ENCODE data around the gene GLIPR2. TPM values are rescaled to one million over a fixed set of nuclear protein-coding genes. Genes with fewer than 3 reads are reported as not detected.

GLIPR2 gene
- total and polyA plus RNA-seq, 9 donors, result 8.3 to 34.6 (median 16.0) TPM

DNA sequence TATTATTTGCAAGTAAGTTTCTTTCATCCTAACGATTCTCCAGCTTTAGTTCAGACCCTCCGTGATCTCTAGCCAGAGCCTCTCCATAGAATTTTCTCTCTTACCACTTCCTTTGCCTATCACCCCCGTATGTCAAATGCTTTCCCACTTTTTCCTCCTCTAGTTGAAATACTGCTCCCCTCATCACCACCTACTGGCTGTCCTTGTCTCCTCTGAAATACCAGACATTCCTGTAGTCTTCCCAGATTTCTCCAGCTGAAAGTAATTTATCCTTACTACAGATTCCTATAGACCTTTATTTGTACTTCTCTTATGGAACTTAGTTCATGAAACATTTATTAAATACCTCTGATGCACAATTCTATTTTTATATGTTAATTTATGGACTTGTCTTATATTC, 36.0 kb upstream of the GLIPR2 start:
- Histone ChIP-seq H3K9me3 (no peaks in the 10 kb centered on the region), H3K36me3 (no peaks in the 10 kb centered on the region), H3K4me1 (ENCODE audit: insufficient read depth) (peaks cover 4% of the 10 kb centered on the region), H3K4me3 (no peak overlapping the region), H3K27ac (no peak overlapping the region), H3K27me3 (no peaks in the 10 kb centered on the region)
- TF ChIP-seq, protein P1, sequence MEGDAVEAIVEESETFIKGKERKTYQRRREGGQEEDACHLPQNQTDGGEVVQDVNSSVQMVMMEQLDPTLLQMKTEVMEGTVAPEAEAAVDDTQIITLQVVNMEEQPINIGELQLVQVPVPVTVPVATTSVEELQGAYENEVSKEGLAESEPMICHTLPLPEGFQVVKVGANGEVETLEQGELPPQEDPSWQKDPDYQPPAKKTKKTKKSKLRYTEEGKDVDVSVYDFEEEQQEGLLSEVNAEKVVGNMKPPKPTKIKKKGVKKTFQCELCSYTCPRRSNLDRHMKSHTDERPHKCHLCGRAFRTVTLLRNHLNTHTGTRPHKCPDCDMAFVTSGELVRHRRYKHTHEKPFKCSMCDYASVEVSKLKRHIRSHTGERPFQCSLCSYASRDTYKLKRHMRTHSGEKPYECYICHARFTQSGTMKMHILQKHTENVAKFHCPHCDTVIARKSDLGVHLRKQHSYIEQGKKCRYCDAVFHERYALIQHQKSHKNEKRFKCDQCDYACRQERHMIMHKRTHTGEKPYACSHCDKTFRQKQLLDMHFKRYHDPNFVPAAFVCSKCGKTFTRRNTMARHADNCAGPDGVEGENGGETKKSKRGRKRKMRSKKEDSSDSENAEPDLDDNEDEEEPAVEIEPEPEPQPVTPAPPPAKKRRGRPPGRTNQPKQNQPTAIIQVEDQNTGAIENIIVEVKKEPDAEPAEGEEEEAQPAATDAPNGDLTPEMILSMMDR (IDR thresholded peaks at IDR 0.05), result no peak
- no peak for TF ChIP-seq POLR2A (IDR thresholded peaks at IDR 0.05)
- TF ChIP-seq EP300 (IDR thresholded peaks at IDR 0.05), result no peak
- DNase-seq, result no peak
- 20 to 33% (median 32%) methylated on average over 3 of the region's 3 CpGs for WGBS, 3 donors
- intact Hi-C loops (cut with DNase I), result loop anchor here in 3 of 4 donors (2.0 to 5.0 kb wide), 2 partner anchors 66 to 67 kb away; partner anchors contain the start of gene CCIN (in 2 of the 3)

DNA sequence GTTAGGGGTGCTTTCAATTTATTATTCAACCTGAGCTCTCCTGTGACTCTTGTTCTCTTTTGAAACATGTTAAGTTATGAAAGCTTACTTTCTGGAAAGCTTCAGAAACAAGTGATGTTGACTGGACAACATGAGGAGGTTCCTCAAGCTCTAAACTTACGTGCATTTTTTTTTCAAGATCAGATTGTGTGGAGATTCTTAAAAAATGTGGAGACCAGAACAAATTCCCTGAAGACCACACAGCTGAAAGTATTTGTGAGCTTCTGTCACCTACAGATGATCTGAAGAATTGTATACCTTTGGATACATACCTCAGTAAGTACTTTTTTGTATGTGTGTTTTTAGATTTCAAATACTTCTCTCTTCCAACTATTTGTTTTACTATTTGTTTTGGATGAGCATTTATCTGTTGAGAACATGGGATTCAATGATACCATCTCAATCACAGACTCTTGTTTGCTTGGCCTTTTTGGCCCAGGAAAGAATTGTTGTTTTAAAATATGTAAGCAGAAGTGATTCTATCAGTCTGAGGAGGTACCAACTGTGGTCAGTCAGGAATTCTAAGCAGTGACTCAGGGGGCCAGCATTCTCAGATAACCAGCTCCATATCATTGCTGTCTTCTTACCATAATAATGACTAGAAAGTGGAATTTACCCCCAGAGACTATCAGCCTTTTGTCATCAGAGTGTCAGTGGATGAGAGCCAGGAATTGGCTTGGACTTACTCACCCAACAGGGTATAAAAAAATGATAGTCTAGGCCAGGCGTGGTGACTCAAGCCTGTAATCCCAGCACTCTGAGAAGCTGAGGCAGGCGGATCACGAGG, 34.4 kb upstream of the GLIPR2 start:
- no peak for TF ChIP-seq POLR2A (IDR thresholded peaks at IDR 0.05)
- no peak for TF ChIP-seq EP300 (IDR thresholded peaks at IDR 0.05)
- TF ChIP-seq, protein P1 (IDR thresholded peaks at IDR 0.05), result no peak
- H3K27ac ChIP-seq, result no peak overlapping the region
- H3K4me1 ChIP-seq (ENCODE audit: insufficient read depth), result peaks cover 4% of the 10 kb centered on the region
- H3K36me3 ChIP-seq, result no peaks in the 10 kb centered on the region
- no peaks in the 10 kb centered on the region for H3K27me3 ChIP-seq
- DNase-seq, result peak in 1 of 5 donors; percentile 20
- 55 to 63% (median 57%) methylated on average over 4 of the region's 4 CpGs for WGBS, 3 donors
- no peak overlapping the region for H3K4me3 ChIP-seq
- no peaks in the 10 kb centered on the region for H3K9me3 ChIP-seq
- intact Hi-C loops (cut with DNase I), result loop anchor here in 3 of 4 donors (2.0 to 5.0 kb wide), 2 partner anchors 65 kb away; partner anchors contain the start of gene CCIN (in 2 of the 3)

DNA sequence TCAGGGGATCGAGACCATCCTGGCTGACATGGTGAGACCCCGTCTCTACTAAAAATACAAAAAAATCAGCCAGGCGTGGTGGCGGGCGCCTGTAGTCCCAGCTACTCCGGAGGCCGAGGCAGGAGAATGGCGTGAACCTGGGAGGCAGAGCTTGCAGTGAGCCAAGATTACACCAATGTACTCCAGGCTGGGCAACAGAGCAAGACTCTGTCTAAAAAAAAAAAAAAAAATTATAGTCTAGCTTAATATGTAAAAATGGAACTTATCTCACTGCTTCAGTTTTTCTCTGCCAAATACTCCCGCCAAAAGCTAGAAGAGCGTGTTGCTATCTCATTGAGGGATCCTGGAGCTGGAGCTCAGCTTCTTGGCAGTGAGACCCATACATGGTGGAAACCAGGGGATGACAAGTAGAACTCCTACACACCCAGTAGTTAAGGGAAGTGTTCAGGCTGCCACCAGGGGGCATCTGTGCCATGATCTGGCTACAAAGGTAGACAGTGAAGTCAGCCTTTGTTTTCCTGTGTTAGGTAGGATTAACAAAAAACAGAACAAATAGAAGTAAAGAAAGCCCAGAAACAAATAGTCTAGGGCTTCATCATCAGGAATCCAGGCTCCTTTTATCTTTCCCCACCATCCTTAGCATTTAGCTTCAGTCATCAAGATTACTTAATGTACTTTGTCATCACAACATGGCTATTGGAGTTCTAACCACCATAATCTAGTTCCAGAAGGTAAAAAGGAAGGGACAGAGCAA, 33.6 kb upstream of the GLIPR2 start:
- TF ChIP-seq, protein P1 (IDR thresholded peaks at IDR 0.05), result peak; percentile 23 to 70 (median 44)
- no peak for TF ChIP-seq POLR2A (IDR thresholded peaks at IDR 0.05)
- H3K4me3 ChIP-seq, result no peak overlapping the region
- intact Hi-C loops (cut with DNase I), result loop anchor here in 2 of 4 donors (5.0 kb wide), 1 partner anchor 64 kb away; the partner anchor contains the start of gene CCIN (in 2 of the 2)
- 70 to 76% (median 72%) methylated on average over 10 of the region's 10 CpGs for WGBS, 3 donors
- no peaks in the 10 kb centered on the region for H3K36me3 ChIP-seq
- no peaks in the 10 kb centered on the region for H3K27me3 ChIP-seq
- no peak overlapping the region for H3K27ac ChIP-seq
- peaks cover 4% of the 10 kb centered on the region for H3K4me1 ChIP-seq (ENCODE audit: insufficient read depth)
- no peaks in the 10 kb centered on the region for H3K9me3 ChIP-seq
- DNase-seq, result peak; percentile 73 to 88 (median 83)

DNA sequence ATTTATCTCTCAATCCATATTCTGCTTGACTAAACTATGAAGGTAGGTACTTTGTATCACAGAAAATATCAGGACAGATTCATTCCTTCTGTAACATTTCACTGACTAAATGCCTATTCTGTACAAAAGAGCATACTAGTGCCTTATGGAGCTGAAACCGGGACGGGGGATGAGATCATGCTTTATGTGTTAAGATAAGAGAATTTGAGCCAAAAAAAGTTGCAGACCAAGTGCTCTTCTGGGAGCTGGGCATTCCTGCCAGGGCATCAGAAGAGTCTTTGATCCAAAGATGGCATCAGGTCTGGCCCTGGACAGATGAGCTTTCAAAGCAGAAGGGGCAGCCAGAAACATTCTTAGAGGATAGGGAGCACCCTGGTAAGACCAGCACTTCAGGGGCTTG, 27.5 kb upstream of the GLIPR2 start:
- H3K27me3 ChIP-seq, result no peaks in the 10 kb centered on the region
- intact Hi-C loops (cut with DNase I), result no loop called here
- DNase-seq, result no peak
- 66 to 76% (median 67%) methylated on average over 2 of the region's 2 CpGs for WGBS, 3 donors
- H3K4me3 ChIP-seq, result no peak overlapping the region
- no peak for TF ChIP-seq POLR2A (IDR thresholded peaks at IDR 0.05)
- TF ChIP-seq, protein P1 (IDR thresholded peaks at IDR 0.05), result no peak
- TF ChIP-seq EP300 (IDR thresholded peaks at IDR 0.05), result no peak
- no peaks in the 10 kb centered on the region for H3K36me3 ChIP-seq
- no peak overlapping the region for H3K27ac ChIP-seq
- H3K4me1 ChIP-seq (ENCODE audit: insufficient read depth), result no peaks in the 10 kb centered on the region
- no peaks in the 10 kb centered on the region for H3K9me3 ChIP-seq

All from ovary (tissue), 9 donors.